HG03575 (cell line): ENCODE results near the gene LBX1.

Experiments
- ATAC-seq: cut with Tn5 transposase; IDR thresholded peaks from one replicate; pipeline ENCODE4 v1.9.1; 2021; ENCODE audit not compliant: unreplicated experiment, insufficient number of reproducible peaks, low FRiP score; ENCODE audit errors: extremely low read depth

LBX1 gene

DNA sequence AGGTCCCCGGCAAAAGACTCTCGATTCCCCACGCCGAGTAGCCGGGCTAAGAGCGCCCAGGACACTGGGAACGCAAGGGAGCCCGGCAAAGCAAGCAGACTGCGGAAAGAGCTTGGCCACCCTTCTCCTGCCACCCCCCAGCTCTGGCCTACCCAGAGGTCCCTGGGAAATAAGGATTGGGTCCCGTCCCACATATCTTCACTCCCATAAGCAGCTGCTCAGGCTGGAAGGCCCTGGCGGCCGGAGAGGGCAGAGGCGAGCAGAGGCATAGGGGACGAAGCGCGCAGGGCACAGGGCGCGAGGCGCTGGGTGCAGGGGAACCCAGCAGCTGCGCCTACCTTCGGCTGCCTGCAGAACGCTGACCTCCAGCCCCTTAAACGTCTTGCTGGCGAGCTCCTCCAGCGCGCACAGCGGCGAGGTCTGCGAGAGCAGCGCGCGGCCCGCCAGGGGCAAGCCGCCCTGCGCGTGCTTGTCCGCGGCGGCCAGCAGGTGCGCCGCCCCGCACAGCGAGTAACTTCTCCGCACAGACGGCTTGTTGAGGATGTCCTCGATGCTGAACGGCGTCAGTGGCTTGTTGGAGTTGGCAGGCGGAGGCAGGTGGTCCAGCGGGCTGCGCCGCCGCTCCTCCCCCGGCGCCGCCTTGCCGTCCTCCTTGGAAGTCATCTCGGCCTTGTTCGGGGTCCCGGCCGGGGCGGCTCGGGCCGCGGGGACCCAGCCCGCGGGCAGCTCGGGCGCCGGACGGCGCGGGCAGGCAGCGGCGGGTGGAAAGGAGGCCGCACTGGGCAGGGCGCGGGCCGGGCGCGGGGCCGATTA, 904 bp downstream of the LBX1 start:
- ATAC-seq, result no peak

DNA sequence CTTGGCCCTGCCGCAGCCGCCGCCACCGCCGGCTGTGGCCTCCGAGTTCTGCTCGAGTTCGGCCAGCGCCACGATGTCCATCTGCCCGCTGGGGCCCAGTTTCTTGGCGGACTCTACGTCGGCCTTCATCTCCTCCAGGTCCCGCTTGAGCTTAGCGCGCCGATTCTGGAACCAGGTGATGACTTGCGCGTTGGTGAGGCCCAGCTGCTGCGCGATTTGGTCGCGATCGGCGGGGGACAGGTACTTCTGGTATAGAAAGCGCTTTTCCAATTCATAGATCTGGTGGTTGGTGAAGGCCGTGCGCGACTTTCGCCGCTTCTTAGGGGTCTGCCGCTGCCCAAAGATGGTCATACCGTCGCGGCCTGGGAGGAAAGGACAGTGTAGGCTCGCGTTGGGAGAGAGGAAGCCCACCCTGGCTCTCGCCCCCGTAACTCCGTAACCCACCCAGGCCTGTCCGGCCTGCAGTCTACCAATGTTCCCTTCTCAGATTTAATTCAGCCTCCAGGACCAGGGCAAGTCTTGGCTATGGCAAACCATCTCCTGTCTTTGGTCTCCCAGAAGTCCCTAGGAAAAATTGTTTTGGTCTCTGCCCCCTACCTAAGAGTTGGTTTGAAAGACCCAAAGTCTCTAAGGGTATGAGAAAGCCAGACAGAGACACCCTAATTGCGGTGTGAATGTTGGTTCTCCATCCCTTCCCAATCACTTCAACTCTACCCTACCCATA, 1.7 kb downstream of the LBX1 start:
- no peak for ATAC-seq

- ATAC-seq, result no peak
Measured at GRCh38 chr10:101226491-101227428, 2.5 kb downstream of the LBX1 start.

DNA sequence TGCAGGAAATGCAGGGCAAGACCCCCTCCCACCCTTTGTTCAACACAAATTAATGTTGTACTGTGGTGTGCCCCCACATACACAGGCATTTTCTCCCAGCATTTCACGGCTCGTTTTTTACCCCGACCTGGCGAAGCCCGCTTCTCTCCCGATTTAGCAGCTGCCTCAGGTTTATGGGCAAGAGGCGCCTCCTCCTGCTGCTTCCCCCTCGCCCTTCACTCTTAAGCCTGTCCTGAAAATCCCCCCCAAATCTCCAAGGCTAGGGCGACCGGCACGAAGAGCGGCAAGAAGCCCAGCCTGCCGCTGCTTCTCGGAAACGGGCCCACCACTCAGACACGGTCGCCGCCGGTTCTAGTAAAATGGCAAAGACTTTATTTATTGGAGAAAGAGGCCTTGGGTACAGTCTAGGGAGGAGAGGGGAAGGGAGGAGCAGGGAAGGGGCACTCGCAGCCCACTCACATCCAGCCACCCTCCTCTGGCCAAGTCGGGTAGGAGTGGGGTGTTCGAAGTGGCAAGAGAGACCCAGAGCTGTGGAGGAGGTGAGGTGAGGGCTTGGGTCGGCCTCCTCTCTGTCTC, 3.3 kb downstream of the LBX1 start:
- no peak for ATAC-seq

DNA sequence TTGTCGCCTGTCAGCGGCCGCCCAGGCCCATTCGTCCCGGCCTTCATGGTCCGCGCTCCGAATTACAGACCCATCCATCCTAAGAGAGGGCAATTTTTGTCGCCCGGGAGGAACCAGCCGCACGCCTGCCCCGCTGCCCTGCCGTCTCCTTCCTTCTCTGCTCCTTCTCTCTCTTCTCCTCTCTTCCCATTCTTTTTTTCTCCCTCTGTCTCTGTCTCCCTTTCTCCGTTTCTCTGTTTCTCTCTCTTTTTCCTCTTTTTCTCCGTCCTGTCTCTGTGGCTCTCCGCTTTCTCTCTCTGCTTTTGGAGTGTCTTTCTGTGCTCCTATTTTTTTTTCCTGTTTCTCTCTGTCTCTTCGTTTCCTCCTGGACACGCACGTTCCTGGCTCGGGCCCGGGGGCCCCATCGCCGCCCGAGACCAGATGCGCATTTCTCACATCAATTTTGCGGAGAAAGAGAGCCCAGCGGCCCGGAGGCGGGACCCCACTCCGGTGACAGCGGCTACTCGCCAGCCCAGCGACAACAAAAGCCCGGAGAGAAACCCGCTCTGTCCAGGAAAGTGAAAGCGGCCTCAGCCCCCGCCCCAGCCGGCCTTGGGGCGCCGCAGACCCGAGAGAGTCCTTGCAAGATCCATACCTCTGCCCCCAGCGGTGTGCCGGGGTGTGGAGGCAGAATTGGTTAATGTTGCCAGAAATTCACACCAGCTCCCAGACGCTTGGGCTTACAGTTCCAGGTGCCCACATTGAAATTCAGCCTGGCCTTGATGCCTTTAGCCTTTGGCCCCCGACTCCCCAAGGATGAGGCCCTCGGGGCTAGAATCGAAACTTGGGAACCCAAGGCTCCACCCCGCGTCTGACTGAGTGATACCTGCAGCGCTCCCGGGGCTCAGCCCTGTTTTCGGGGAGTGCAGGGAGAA, 4.1 kb downstream of the LBX1 start:
- ATAC-seq, result no peak

GRCh38 chr10:101224060-101224909, 5.0 kb downstream of the LBX1 start:
- no peak for ATAC-seq

DNA sequence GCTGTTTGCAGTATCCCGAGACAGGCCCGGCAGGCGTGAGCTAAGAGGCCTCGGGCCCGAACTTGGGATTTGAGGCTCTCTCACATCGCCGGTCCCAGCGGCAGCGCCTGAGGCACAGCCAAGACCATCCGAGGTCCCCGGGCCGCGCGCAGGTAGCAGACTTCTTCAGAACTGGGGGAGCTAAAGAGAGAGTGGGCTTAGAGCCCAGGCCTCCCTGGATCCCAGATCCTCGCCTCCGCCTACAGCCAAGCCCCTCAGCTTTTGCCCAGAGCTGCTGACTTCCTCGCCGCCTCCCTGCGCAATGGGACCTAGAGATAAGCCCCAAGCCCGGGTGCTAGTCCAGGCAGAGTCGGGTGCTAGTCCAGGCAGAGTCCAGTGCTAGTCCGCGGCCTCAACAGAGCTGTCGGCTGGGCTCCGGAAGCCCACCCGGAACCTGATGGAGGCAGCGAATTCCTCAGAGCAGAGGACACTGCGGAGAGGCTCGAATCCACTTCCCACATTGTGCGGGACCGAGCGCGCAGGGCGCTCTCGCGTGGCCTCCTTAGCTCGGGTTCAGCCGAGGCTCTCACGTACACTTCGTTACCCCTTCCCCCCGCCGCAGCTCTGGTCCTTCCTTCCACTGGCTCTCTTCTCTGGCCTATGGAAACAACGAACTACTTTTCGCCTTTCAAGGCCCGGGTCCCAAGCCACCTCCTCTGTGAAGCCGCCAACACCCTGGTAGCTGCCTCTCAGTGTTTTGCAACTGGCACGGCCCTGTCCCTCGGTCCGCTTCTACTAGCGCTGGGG, 5.8 kb downstream of the LBX1 start:
- no peak for ATAC-seq

GRCh38 chr10:101222683-101223273, 6.5 kb downstream of the LBX1 start:
- no peak for ATAC-seq

DNA sequence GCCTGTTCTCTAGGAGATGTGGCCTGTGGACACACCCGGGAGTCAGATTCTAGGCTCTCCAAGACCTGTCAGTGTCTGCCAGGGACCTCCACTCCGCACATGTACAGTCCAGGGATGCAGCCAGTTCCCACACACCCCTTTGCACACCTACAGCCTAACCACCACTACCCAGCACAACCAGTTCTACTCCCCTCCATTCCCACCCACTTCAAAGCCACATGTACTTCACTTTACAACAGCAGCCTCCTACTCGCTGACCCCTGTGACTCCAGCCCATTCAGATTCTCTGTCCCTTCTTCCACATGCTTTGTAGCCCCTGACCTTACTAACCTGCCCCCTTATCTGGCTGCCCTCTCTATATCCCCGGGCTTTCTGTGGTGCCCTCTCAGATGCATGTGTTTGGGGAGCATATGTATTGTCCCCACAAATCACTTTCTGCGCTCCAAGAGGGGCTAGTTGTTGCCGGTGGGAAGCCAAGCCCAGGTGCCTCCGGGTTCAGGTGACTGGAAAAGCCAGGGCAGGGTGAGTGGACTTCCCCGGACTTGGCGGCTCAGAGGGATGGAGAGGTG, 7.2 kb downstream of the LBX1 start:
- ATAC-seq, result no peak

DNA sequence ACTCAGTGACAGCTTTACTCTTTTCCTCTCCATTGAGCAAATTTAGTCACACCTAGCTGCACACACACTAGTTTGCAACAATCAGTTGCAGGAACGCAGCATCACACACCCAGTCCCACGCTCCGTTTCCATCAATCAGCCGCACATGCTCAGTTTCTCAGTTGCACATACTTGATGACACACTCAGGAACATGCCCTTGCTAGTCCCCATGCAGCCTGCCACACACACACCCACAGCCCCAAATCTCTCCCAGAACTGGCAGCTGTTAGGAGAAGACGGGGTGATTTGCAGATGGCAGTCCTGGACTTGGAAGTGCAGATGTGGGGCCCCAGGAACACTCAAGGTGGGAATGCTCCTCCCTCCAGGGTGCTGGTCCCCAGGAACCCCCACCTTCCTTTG, 7.7 kb downstream of the LBX1 start:
- ATAC-seq, result no peak

- ATAC-seq, result no peak
Measured at GRCh38 chr10:101219946-101220451, 9.3 kb downstream of the LBX1 start.

GRCh38 chr10:101219139-101219945, 9.9 kb downstream of the LBX1 start:
- ATAC-seq, result no peak

DNA sequence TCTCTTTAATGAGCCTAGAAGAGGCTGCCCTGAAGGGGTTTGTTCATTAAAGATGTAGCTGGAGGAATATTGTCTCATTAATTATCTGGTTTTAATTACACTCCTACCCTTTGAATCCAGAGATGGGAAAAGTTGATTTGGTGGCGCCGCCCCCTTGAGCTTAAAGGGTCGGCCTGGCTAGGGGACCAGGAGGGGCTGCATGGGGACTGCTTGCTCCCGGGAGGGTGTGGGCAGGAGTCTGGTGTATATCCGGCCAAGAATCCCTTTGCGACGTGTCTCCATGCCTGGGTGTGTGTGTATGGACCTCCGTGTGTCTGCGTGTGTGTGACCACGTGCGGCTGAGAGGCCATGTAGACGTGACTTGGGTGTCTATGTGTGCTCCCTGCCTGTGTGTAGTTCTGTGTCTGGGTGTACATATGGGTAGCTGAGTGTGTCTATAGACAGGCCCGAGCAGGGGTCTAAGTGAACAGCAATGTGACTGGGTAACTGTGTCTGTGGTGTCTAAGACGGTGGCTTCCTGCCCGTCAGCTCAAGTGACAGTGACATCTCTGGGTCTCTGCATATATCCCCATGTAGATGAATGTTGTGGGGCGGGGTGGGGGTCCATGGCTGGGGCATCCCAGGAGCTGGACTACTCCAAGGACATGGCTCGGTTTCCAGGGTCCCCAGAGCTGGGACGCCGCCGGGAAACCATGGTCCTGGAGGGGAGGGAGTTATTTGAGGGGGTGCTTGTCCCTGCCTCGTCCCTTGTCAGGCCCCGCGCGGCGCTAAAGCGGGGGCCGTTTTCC, 10.7 kb downstream of the LBX1 start:
- ATAC-seq, result no peak
